Stimulated activated CD8-positive, alpha-beta memory T cell treated with anti-CD3 and anti-CD28 coated beads, Interleukin-15, amount 100 ng/mL, for 1 hour (primary cell): ENCODE data around the gene TMEM92.
"Not testable (repeated sequence)": the region's sequence is repeated elsewhere in the genome, so short reads cannot be mapped to it uniquely, and the experiment has no call there.

ENCODE experiments used
- DNase-seq: peaks from one replicate; pipeline ENCODE4 v3.0.0-alpha.2; 2020; ENCODE audit warnings: low read depth

The TMEM92 gene

DNA sequence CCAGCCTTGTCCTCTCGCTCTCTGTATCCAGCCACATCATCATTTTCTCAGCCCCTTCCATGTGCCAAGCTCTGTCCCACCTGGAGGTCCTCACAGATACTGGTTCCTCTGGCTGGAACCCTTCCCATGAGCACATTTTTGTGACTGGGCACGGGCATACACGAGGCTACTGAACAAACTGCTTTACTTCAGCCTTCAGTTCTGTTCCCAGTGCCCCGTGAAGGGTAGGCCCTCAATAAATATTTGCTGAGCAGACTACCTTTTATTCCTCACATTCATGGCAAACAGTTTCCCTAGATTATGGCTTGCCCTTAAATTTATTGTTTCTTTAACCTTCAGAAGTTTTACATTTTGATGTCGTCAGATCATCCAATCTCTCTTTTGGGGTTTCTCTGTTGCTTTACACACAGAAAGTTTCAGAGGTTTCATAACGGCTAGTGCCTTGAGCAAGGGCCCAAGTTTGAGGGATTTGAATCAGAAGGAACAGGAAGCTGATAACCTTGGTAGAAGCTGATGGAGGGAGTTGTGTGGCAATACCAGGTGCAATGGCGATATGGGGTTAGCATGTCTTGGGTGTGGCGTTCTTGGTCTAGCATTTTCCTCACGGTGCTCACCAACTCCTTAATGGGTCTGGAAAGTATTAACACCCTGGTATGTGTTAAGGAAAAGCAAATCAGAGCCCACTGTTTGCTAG is 27.8 kb downstream of the TMEM92 start:
- DNase-seq: no peak

DNA sequence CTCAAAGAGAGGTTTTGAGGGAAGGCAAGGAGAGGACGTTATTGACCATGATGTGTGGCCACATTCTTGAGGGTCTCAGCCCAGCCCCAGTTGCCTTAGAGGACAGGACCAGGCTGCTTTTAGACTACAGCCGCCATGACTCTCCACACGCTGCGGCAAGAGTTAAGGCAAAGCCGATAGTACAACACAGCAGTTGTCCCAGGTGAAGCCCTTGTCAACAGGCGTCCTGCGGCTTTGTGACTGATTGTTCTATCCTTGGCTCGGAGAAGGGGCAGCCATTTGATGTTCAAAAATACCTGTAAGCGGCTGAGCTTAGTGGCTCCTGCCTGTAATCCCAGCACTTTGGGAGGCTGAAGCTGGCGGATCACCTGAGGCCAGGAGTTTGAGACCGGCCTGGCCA is 28.8 kb downstream of the TMEM92 start:
- DNase-seq: no peak

DNA sequence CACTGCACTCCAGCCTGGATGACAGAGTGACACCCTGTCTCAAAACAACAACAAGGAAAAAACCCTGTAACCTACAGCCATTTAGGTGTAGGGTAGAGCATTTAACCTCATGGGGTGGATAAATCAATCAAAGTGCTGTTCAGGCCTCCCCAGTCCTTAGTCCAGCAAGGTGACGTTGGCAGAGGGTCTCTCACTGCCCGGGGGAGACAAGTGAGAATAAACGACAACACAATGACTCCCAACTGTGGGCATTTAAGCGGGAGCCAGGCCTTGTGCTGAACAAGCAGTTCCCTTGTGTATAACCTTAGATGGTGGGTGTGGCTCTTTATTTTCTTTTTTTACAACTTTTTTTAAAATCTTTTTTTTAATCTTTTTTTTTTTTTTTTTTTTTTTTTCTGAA is 29.3 kb downstream of the TMEM92 start:
- no peak for DNase-seq

DNA sequence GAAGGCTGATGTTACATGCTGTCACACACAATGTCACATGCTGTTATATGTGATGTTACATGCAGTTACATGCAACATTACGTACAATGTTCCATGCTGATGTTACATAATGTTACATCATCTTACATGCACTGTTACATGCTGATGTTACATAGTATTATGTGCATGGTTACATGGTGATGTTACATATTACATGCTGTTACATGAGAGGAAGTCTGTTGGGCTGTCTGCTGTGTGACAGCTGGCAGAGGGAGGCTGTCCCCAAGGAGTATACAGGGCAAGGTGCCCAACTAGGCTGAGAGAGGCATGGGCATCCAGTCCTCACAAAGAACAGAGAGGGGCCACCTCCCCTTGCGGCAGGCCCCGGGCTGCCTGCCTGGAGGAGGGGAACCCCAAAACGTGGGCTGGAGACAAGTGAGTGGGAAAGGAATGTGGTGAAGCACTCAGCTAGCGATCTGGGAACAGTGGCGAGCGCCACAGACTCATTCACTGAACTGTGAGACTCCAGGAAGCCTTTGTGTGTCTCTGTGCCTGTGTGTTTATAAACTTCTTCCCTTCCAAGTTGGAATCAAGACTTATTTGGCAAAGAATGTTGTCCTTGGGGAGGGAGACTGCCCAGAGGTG is 30.6 kb downstream of the TMEM92 start:
- DNase-seq: no peak

DNA sequence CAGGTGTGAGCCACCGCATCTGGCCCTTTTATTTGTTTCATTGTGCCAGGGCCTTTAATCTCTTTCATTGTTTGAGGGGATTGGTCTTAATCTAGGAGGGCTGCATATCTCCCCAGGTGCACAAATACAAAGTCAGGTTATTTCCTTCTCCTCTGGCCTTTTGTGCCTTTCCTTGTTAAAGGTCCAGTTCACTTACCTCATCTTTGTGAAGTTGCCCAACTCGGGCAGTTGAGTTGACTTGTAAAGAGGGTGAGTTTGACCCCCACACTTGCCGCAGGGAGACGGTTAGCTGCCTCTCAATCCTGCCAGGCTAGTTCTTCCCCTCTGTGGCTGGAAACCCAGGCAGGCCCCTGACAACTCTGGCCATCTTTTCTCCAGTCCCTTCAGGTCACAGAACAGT is 33.4 kb downstream of the TMEM92 start:
- DNase-seq: no peak

DNA sequence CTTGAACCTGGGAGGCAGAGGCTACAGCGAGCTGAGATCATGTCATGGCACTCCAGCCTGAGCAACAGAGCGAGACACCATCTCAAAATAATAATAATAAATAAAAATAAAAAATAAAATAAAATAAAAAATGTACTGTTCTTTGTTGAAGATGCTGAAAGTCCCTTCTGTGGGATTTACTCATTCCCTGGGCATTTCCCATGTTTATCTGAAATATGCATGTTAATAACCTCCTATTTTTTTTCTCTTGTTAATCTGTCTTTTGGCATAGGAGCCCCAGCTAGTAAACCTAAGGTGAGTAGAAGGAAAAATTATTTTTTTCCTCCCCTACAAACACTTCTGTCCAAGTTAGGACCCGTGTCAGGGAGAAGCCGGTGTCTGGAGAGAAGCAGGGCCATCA is 34.4 kb downstream of the TMEM92 start:
- no peak for DNase-seq

DNA sequence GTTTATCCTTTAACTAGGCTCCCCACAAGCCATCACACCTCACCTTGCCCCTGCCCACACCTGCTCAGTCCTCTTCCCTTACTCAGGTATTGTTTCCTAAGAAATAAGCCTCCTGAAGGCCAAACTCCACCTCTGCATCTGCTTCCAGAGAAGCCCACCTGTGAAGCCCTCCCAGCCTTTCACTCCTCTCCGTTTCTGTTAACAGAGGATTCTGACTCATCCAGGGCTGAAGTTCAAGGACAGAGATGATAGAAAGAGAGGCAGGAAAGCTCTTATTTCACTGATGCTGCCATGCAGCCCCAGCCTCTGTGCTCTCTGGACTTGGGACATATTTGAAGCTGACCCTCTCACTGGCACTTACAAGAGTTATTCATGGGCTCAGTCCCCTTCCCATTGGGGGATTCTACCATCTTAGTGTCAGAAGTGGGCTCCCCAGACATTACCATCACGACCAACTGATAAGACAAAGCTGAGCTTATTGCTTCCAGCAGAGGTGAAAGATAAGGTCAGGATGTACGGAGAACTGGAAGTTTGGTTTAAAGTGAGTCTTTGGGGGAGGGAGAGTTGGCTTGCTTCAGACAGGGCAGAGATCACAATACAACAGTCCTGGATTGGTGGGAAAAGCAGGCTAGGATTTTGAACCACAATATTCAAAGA is 36.3 kb downstream of the TMEM92 start:
- DNase-seq: no peak

DNA sequence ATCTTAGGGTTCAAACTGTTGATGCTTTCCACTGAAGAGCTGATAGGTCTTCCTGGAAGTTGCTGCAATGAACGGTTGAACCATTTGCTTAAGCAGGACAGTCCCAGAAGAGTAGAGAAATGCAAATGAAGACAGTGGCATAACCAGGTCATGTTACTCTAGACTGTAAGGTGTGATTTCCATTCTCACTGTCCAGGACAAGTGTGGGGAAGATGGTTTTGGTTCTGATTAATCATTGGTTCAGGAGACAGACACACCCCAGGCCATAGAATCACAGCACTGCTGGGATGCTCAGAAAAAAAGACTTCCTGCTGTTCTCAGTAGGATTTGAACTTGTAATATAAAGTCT is 36.8 kb downstream of the TMEM92 start:
- no peak for DNase-seq

DNA sequence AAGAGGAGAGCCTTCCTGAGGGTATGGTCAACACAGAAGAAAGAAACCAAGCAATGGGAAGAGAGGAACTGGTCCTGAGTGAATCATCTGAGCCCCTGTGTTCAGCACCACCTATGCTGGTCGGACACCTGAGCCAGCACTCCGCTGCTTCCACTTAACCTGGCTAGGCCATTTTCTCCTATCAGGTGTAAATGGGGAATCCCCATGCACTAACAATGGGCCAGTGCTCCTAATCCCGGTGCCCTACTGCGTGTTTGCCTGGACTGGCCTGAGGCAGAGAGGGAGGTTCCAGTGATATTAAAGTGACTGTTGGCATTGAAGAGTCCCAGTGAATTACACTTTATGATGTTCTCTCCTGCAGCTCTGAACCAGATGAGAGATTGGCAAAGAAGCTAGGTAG is 37.2 kb downstream of the TMEM92 start:
- DNase-seq: no peak

DNA sequence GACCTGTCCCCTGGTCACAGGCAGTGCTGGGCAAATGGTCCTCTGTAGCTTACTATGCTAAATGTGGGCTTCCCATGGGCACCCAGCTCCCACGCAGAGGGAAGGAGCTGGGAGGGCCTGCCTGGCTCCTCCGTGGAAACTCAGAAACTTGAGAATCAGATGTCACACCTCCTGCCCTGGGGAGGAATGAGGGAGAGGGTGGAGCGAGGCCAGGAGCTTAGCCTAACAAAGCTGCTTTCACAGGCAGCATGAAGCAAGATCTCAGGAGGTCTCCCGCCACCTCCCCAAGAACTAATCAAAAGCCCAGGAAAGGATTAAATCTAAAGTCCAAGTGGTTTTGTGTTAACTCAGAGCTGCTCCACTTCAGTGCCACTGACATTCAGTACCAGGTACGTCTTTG is 38.0 kb downstream of the TMEM92 start:
- DNase-seq: no peak

DNA sequence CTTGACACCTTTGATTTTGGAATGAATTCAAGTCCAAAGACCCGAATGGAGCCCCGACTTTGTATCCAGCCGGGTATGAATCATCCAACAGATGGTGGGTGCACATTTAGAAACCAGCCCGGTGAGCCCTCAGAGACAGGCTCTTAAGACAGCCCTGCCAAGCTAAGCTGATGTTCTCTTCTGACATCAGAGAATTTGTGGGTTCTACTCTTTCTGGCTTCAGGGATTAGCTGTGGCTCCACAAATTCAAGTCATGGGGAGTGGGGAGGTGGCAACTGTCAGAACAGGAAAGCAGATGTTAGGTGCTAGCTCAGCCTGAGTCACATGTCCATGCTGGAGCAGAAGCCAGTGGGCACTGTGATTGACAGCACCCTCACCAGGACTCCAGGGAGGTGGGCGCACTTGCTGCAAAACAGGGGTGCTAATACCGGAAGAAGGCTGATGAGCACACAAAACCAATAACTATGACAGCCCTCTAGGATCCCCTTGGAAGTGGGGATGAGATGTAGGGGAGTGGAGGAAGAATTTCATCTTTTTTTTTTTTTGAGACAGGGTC is 40.3 kb downstream of the TMEM92 start:
- no peak for DNase-seq

DNA sequence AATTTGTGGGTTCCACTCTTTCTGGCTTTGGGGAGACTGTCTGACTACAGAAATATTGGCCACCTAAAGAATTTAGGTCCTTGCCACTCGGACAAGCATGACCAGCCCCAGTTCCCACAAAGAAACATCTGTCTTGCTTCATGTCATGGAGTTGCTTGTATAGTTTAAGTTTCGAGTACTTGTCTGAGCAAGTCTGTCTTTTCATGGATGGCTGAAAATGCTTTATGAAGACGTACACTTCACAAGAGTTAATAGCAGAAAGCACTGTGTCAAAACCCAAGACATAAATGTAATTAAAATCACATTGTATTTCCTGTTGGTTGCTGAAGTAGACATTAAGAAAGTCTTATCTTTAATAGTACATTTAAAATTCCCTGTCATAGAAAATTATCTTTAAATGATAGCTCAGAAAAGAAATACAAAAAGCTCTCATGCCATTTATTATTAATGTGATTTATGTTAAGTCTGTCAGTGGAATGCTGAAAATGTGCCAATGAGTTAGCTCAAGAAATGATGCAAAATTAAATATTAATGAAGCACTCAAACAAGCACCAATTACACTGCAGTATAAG is 41.8 kb downstream of the TMEM92 start:
- no peak for DNase-seq

DNA sequence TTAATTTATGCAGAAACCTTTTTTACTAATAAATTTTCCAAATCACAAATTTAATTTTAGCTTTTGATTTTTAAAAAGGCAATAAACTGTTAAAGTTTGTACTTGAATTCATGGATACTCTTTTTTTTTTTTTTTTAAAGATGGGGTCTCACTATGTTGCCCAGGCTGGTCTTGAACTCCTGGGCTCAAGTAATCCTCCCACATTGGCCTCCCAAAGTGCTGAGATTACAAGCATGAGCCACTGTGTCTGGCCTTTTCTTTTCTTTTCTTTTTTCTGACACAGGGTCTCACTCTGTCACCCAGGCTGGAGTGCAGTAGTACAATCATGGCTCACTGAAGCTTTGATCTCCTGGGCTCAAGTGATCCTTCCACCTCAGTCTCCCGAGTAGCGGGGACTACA is 42.4 kb downstream of the TMEM92 start:
- not testable (repeated sequence) for DNase-seq

DNA sequence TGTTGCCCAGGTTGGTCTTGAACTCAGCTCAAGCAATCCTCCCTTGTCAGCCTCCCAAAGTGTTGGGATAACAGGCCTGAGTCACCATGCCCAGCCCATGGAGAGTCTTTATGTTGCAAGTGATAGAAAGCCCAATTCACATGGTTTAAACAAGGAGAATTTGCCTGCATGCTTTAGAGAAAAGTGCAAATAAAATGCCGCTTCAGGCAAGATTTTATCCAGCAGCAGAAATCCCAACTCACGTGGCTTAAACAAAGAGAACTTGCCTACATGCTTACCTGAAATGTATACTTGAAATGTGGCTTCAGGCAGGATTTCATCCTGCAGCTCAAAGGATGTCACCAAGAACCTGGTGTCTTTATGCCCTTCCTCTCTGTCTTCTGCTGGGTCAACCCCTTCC is 42.9 kb downstream of the TMEM92 start:
- no peak for DNase-seq

DNA sequence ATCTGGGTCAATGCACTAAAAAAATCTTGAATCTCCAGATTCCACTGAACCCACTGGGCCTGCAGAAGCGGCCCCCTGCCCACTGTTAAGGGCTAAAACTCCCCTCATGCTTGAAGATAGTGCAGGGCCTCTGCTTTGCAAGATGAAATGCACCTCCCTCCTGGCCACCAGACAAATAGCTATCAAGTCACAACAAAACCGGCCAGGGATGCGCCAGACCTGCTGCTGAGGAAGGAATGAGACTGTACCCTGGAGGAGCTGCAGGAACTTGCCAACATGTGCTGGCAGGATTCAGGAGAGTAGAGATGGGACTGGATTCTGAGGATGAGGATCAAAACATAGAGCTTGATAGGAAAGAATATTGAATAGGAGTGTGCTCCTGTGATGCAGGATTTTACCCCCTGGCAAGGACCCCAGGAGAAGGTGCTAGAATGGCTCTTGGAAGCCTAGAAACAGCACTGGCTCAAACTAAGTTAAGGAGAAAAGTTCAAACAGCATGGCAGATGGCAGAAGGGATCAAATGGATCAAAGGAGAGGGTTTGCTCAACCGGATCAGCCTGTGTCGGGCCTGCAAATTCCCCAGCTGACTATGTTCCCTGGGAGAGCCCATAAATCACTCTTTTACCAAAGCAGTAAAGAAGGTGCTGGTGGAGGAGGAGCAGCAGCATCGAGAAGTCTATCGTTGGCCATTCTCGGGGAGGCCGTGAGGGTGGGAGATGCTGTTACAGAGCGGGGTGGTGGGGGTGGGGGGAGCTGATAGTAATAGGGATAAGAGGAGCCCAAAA is 44.4 kb downstream of the TMEM92 start:
- no peak for DNase-seq

DNA sequence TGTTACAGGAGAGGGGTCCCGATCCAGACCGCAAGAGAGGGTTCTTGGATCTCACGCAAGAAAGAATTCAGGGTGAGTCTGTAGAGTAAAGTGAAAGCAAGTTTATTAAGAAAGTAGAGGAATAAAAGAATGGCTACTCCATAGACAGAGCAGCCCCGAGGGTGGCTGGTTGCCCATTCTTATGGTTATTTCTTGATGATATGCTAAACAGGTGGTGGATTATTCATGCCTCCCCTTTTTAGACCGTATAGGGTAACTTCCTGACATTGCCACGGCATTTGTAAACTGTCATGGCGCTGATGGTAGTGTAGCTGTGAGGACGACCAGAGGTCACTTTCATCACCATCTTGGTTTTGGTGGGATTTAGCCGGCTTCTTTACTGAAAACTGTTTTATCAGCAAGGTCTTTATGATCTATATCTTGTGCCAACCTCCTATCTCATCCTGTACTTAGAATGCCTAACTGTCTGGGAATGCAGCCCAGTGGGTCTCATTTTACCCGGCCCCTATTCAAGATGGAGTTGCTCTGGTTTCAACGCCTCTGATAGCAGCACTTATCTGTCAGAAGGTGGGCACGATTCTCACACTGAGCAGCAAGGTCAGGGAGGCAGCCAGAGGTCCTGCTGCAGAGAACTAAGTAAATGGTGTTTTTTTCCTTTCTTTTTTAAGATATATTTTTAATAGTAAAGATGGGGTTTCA is 45.2 kb downstream of the TMEM92 start:
- DNase-seq: no peak

DNA sequence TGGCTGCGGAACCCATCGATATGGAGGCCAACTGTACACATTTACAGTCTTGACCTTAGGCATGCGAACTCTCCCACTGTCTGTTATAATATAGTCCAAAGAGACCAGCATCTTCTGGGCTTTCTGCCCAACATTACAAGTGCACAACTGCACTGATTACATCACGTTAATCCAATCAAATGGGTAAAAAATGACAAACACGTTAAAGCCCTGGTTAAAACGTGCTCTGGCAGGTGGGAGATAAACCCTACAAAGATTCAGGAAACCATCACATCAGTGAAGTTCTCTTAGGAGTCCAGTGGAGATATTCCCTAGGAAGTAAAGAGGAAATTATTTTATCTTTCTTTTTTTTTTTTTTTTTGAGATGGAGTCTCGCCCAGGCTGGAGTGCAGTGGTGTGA is 48.0 kb downstream of the TMEM92 start:
- DNase-seq: no peak

DNA sequence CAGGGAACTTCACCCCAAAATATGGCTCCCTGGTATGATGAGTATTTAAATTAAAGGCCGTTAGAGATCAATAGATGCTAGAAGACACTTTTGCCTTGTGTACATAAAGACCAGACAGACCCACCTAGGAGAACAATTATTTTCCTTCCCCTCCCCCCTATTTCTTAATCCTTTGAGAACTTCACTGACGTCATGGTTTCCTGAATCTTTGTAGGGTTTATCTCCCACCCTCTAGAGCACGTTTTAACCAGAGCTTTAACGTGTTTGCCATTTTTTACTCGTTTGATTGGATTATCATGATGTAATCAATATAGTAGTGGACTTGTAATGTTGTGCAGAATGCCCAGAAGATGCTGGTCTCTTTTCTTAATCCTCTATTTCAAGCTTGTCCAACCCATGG is 48.8 kb downstream of the TMEM92 start:
- no peak for DNase-seq

DNA sequence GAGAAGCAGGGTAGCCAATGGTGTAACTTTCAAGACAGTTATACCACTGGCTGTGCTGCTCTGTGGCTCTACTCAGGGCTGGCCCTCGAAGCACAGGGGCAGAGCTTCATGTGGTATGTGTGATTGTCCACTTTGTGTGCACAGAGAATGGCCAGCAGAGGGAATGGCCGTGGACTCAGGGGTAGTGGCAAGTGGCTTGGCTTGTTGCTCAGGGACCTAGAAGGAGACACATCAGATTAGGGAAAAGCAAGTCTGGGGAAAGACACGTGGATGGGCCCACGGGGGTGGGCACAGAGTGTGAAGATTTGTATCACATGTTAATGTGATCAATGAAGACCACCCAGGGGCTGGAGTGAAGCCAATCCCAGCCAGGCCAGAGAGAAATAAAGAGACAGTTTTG is 51.6 kb downstream of the TMEM92 start:
- no peak for DNase-seq

DNA sequence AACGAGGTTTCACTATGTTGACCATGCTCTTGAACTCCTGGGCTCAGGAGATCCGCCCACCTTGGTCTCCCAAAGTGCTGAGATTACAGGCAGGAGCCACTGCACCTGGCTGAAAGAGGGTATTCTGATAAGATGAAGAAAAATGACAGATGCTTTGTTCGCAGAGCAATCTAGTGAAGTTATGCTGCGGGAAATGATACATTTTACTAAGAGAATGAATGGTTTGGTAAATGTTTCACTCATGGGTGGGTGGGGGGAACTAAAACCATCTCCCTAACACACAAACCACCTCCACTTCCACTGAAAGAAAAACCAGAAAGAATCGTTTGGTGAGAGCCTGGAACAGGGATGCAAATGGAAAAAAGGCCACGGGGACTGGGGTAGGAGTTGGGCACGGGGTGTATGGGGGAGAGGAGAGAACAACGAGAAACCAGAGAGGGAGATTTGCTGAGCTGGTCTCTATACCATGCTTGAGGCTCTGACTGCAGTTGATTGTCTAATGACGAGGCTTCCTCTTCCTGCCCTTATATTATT is 52.6 kb downstream of the TMEM92 start:
- DNase-seq: no peak
